RWPE2 (cell line): ENCODE data around the gene PDLIM1.
A peak's percentile ranks its signal among the peaks of the same experiment; 100 is the strongest.

Source experiments
- ATAC-seq: fragments of 200-7000 bp; cut with Tn5 transposase; 3 replicates; pipeline ENCODE4 v1.9.1; 2021; ENCODE audit warnings: low read depth
- DNase-seq: peaks from one replicate; pipeline ENCODE4 v3.0.0-alpha.2; 2020; ENCODE audit warnings: low spot score
- H3K27ac ChIP-seq: fragments of 450-650 bp; 2 replicates; pipeline ENCODE4 v1.5.1; 2017; ENCODE audit warnings: mild to moderate bottlenecking; ENCODE audit not compliant: poor library complexity, severe bottlenecking
- H3K27me3 ChIP-seq: fragments of 250-450 bp; sonication (Bioruptor Pico); 2 replicates; pipeline ENCODE4 v1.5.1; 2021; ENCODE audit warnings: mild to moderate bottlenecking, moderate library complexity; ENCODE audit not compliant: insufficient read depth, poor library complexity, severe bottlenecking
- H3K36me3 ChIP-seq: fragments of 250-450 bp; sonication (Bioruptor Pico); 2 replicates; pipeline ENCODE4 v1.5.1; 2020; ENCODE audit warnings: low read depth, mild to moderate bottlenecking, moderate library complexity
- H3K4me1 ChIP-seq: fragments of 250-450 bp; sonication (Bioruptor Pico); 2 replicates; pipeline ENCODE4 v1.5.1; 2021; ENCODE audit warnings: mild to moderate bottlenecking, moderate library complexity; ENCODE audit not compliant: insufficient read depth, poor library complexity, severe bottlenecking
- H3K4me3 ChIP-seq: fragments of 250-450 bp; sonication (Bioruptor Pico); 2 replicates; pipeline ENCODE4 v1.5.1; 2021; ENCODE audit warnings: mild to moderate bottlenecking, moderate library complexity; ENCODE audit not compliant: severe bottlenecking
- H3K9me3 ChIP-seq: fragments of 250-450 bp; sonication (Bioruptor Pico); 2 replicates; pipeline ENCODE4 v1.5.1; 2021; ENCODE audit warnings: mild to moderate bottlenecking, moderate library complexity; ENCODE audit not compliant: severe bottlenecking
- TF ChIP-seq, protein P1 (sequence below): fragments of 450-650 bp; IDR thresholded peaks from one replicate; pipeline ENCODE4 v1.5.1; 2017; ENCODE audit warnings: mild to moderate bottlenecking, moderate library complexity; ENCODE audit not compliant: poor library complexity, severe bottlenecking

The PDLIM1 gene

DNA sequence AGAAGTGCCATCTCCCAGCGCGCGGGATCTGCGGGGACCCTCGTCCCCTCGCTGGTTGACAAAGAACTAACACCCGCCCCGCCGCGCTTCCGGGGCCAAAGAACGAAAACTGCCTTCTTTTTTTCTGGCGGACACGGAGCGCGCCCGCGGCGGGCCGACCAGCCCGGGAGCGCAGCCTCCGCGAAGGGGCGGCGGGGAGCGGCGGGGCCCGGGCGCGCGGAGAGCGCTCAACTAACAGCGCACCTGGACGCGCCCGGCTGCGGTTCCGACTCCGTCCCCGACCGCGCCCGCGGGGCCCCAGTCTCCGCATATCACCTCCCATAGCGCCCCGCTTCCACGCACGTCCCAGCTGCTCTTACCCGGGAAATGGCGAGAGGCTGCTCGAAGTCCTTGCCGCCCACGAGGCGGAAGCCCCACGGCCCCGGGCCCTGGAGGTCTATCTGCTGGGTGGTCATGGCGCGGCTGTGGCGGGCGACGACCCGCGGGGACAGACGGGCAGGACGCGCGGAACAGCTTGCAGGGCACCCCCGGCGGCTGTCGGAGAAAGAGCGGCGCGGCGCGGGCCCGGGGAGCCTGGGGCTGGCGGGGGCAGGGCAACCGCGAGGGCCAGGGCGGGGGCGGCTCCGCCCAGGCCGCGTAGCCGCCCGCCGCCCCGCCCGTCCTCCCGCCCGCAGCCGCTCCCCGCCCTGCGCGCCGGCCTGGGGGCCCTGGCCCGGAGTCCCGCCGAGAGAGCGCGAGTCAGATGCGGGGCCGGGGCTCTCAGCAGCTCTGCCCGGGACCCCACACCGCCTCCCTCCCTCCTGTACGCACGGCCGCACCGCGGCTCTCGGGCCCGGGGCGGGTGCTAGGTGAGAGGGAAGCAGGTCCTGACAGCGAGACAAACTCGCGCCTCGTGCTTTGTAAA is at the start of gene PDLIM1:
Gene PDLIM1, minus strand, starts transcription at position 543 of the 904 bp plus-strand sequence. Its CDS starts 88 bp downstream, at position 455.
- H3K27ac ChIP-seq = peak within 1 kb of the TSS; percentile 74

GRCh38 chr10:95339863-95340262 is 49.1 kb upstream of the PDLIM1 start:
- Histone ChIP-seq H3K27me3 (no peaks in the 10 kb centered on the region), H3K36me3 (no peaks in the 10 kb centered on the region), H3K27ac (no peak overlapping the region), H3K4me1 (peaks cover 6% of the 10 kb centered on the region), H3K4me3 (no peak overlapping the region), H3K9me3 (no peaks in the 10 kb centered on the region)
- DNase-seq = no peak
- TF ChIP-seq, protein P1, sequence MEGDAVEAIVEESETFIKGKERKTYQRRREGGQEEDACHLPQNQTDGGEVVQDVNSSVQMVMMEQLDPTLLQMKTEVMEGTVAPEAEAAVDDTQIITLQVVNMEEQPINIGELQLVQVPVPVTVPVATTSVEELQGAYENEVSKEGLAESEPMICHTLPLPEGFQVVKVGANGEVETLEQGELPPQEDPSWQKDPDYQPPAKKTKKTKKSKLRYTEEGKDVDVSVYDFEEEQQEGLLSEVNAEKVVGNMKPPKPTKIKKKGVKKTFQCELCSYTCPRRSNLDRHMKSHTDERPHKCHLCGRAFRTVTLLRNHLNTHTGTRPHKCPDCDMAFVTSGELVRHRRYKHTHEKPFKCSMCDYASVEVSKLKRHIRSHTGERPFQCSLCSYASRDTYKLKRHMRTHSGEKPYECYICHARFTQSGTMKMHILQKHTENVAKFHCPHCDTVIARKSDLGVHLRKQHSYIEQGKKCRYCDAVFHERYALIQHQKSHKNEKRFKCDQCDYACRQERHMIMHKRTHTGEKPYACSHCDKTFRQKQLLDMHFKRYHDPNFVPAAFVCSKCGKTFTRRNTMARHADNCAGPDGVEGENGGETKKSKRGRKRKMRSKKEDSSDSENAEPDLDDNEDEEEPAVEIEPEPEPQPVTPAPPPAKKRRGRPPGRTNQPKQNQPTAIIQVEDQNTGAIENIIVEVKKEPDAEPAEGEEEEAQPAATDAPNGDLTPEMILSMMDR = no peak
- ATAC-seq = no peak

More for the DNA sequence above, at the start of gene PDLIM1:
- TF ChIP-seq, protein P1 = peak; percentile 27
- Histone ChIP-seq H3K36me3 (peaks cover 35% of the 10 kb centered on the region), H3K4me1 (peaks cover 36% of the 10 kb centered on the region), H3K9me3 (no peaks in the 10 kb centered on the region), H3K4me3 (peak within 1 kb of the TSS; percentile 97), H3K27me3 (no peaks in the 10 kb centered on the region)
- ATAC-seq (peak; percentile 69), DNase-seq (no peak)

- Histone ChIP-seq H3K9me3 (no peaks in the 10 kb centered on the region), H3K4me1 (peaks cover 15% of the 10 kb centered on the region), H3K4me3 (no peak overlapping the region), H3K36me3 (no peaks in the 10 kb centered on the region), H3K27ac (no peak overlapping the region), H3K27me3 (no peaks in the 10 kb centered on the region)
- DNase-seq = no peak
- no peak for ATAC-seq
- TF ChIP-seq, protein P1 = no peak
Measured at GRCh38 chr10:95337423-95338160, 46.8 kb upstream of the PDLIM1 start.

DNA sequence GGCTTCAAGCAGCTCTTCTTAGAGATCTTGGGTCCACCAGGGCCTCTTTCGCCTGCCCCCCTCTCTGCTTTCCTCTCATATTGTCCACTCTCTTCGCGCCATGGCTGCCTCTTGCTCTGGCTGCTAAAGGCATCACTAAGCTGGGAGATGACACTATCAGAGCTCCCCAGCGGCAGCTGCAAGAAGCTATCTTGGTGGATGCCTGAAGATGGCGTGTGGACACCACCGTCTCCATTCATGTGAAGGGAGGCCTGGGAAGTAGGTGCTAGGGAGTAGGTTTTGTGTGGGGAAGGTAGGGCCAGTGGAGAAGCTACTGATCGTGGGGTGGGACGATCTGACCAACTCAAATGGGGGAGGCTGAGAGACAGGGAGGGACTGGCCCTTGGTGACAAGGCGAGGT is 45.9 kb upstream of the PDLIM1 start:
- H3K9me3 ChIP-seq = no peaks in the 10 kb centered on the region
- peaks cover 15% of the 10 kb centered on the region for H3K4me1 ChIP-seq
- TF ChIP-seq, protein P1 = no peak
- H3K4me3 ChIP-seq = no peak overlapping the region
- no peaks in the 10 kb centered on the region for H3K36me3 ChIP-seq
- ATAC-seq = no peak
- no peaks in the 10 kb centered on the region for H3K27me3 ChIP-seq
- DNase-seq = no peak
- no peak overlapping the region for H3K27ac ChIP-seq
